Measurements from ENCODE around the gene IFITM10. TPM values are rescaled to one million over a fixed set of nuclear protein-coding genes. Genes with fewer than 3 reads are reported as not detected.

The IFITM10 gene
- polyA plus RNA-seq, 1 of the 3 experiments (the other 2 are of a cell fraction), result 0.21 TPM

DNA sequence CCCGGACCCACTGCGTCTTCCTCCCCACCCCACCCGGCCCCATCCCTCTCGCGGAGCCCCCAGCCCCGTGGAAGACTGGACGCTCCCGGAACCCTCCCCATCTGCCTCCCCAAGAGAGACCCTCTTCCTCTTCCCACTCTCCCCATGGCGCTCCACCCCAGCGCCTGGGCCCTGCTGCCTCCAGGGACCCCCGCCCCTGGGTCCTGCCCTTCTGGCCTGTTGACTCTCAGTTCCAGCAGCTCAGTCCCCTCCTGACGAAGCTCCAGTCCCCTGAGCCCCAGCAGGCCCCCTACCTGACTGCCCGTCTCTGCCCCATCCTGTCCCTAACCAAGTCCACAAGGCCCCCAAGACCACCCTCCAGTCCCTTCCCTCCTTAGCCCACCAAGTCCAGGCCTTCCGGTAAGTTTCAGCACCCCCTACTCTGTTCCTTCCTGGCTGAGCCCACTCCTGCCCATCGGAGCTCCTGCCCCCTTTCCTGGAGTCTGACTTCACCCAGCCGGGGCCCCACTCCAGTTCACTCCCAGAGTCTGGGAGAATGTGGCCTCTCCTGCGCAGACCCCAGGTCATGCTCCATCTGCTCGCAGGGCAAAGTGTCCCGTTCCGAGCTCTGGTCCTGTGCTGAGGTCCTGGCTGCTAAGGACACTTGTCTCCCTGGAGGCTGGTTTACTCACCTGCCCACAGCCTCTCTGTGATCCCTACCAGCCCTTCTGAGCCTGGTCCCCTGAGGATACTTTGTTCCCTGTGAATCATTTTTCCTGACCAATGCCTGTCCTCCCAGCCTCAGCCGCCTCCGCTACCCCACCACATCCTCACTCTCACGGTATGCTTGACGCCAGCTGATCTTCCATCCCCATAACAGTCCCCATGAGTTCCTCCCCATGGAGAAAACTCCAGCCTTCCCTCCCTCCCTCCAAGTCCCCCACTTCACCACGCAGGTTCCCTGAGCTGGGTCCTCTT is 722 bp downstream of the IFITM10 start:
- POLR2A ChIA-PET, result interaction anchor here (1.0 to 1.7 kb wide), 2 partner anchors 13 to 56 kb away, joined by 3 to 5 read pairs; no protein-coding TSS in a partner anchor
- H2AFZ ChIP-seq (ENCODE audit: low read depth), result no peak overlapping the region
- no peaks in the 10 kb centered on the region for H3K9me3 ChIP-seq
- peaks cover 7% of the 10 kb centered on the region for H3F3A ChIP-seq (replicated peaks; ENCODE audit: insufficient read depth)
- CTCF ChIA-PET, result interaction anchor here (0.8 to 5.4 kb wide), 6 partner anchors 57 to 175 kb away, joined by 3 to 39 read pairs (median 4); partner anchors contain the start of gene SYT8
- 72% methylated on average over 25 of the region's 25 CpGs for WGBS (ENCODE audit: low lambda C conversion rate)
- H3K4me2 ChIP-seq, result peak overlapping the region; percentile 71; the same call in 1 of the 2 replicates
- H3K27me3 ChIP-seq (ENCODE audit: insufficient read depth), result no peaks in the 10 kb centered on the region
- H3K9me2 ChIP-seq, result no peaks in the 10 kb centered on the region
- no peaks in the 10 kb centered on the region for H4K20me1 ChIP-seq (ENCODE audit: insufficient read depth)
- H3K9ac ChIP-seq, result no peak overlapping the region
- H3K4me3 ChIP-seq (ENCODE audit: low read depth in 2 of 2, low read length in 1 of 2), result peak overlapping the region in 1 of 2 experiments; percentile 50; a peak in 2 of 4 replicates
- DNase-seq, result no peak
- H3K27ac ChIP-seq (ENCODE audit: low read depth in 2 of 2, low read length in 1 of 2), result peak overlapping the region in 1 of 2 experiments; percentile 92; a peak in 1 of 4 replicates
- H3K79me2 ChIP-seq (ENCODE audit: insufficient read depth), result no peaks in the 10 kb centered on the region
- H3K4me1 ChIP-seq (ENCODE audit: control insufficient read depth in 1 of 2, insufficient read depth in 2 of 2, low read depth in 1 of 2, low read length in 1 of 2), result peaks cover 0 to 79% of the 10 kb centered on the region in 2 experiments; a peak in 1 of 4 replicates
- H3K36me3 ChIP-seq (replicated peaks in 1 of 2; ENCODE audit: control insufficient read depth in 1 of 2, insufficient read depth in 2 of 2, low read length in 1 of 2), result peaks cover 0 to 8% of the 10 kb centered on the region in 2 experiments
- TF ChIP-seq, protein P1, sequence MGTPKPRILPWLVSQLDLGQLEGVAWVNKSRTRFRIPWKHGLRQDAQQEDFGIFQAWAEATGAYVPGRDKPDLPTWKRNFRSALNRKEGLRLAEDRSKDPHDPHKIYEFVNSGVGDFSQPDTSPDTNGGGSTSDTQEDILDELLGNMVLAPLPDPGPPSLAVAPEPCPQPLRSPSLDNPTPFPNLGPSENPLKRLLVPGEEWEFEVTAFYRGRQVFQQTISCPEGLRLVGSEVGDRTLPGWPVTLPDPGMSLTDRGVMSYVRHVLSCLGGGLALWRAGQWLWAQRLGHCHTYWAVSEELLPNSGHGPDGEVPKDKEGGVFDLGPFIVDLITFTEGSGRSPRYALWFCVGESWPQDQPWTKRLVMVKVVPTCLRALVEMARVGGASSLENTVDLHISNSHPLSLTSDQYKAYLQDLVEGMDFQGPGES (IDR thresholded peaks at IDR 0.05; ENCODE audit: low read depth, low read length), result no peak
- TF ChIP-seq FOSL2 (IDR thresholded peaks at IDR 0.05; ENCODE audit: borderline replicate concordance, low read depth) (no peak), CHD2 (IDR thresholded peaks at IDR 0.05; ENCODE audit: low read length, partially characterized antibody) (no peak), GABPA (IDR thresholded peaks at IDR 0.05; ENCODE audit: low read depth) (no peak), FOXM1 (IDR thresholded peaks at IDR 0.05; ENCODE audit: low read depth) (no peak), CTCF (IDR thresholded peaks at IDR 0.05) (no peak), TEAD4 (IDR thresholded peaks at IDR 0.05; ENCODE audit: borderline replicate concordance, insufficient read depth) (no peak), EZH2phosphoT487 (IDR thresholded peaks at IDR 0.05; ENCODE audit: borderline replicate concordance, low read depth) (no peak), NRF1 (IDR thresholded peaks at IDR 0.05; ENCODE audit: low read depth, low read length) (no peak), POLR2AphosphoS5 (IDR thresholded peaks at IDR 0.05; ENCODE audit: low read depth, low read length) (no peak), TCF12 (IDR thresholded peaks at IDR 0.05) (no peak), TAF1 (IDR thresholded peaks at IDR 0.05; ENCODE audit: borderline replicate concordance, low read depth, low read length) (no peak), YY1 (IDR thresholded peaks at IDR 0.05; ENCODE audit: low read depth) (no peak), SMC3 (IDR thresholded peaks at IDR 0.05; ENCODE audit: low read depth, low read length) (no peak), GATA2 (CRISPR knock-in tag; IDR thresholded peaks at IDR 0.05) (no peak), RFX5 (IDR thresholded peaks at IDR 0.05; ENCODE audit: low read length) (no peak)
- TF ChIP-seq, protein P2, sequence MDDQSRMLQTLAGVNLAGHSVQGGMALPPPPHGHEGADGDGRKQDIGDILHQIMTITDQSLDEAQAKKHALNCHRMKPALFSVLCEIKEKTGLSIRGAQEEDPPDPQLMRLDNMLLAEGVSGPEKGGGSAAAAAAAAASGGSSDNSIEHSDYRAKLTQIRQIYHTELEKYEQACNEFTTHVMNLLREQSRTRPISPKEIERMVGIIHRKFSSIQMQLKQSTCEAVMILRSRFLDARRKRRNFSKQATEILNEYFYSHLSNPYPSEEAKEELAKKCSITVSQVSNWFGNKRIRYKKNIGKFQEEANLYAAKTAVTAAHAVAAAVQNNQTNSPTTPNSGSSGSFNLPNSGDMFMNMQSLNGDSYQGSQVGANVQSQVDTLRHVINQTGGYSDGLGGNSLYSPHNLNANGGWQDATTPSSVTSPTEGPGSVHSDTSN (IDR thresholded peaks at IDR 0.05), result no peak
- TF ChIP-seq, protein P3, sequence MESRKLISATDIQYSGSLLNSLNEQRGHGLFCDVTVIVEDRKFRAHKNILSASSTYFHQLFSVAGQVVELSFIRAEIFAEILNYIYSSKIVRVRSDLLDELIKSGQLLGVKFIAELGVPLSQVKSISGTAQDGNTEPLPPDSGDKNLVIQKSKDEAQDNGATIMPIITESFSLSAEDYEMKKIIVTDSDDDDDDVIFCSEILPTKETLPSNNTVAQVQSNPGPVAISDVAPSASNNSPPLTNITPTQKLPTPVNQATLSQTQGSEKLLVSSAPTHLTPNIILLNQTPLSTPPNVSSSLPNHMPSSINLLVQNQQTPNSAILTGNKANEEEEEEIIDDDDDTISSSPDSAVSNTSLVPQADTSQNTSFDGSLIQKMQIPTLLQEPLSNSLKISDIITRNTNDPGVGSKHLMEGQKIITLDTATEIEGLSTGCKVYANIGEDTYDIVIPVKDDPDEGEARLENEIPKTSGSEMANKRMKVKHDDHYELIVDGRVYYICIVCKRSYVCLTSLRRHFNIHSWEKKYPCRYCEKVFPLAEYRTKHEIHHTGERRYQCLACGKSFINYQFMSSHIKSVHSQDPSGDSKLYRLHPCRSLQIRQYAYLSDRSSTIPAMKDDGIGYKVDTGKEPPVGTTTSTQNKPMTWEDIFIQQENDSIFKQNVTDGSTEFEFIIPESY (IDR thresholded peaks at IDR 0.05; ENCODE audit: borderline replicate concordance, low read depth), result no peak

Measured in SK-N-SH (cell line).